IPS-18a (cell line): ENCODE data around the gene SLC15A3.
A peak's percentile ranks its signal among the peaks of the same experiment; 100 is the strongest.

Experiments used
- H3K27ac ChIP-seq: one replicate; pipeline ENCODE4 v1.5.1; 2013; ENCODE audit warnings: low read length
- H3K27me3 ChIP-seq: one replicate; pipeline ENCODE4 v1.6.1; 2013; ENCODE audit warnings: mild to moderate bottlenecking, low read length; ENCODE audit not compliant: control insufficient read depth, insufficient read depth
- H3K36me3 ChIP-seq: one replicate; pipeline ENCODE4 v1.6.1; 2013; ENCODE audit warnings: low read depth, low read length; ENCODE audit not compliant: control insufficient read depth
- H3K4me1 ChIP-seq: one replicate; pipeline ENCODE4 v1.6.1; 2013; ENCODE audit warnings: low read depth, low read length; ENCODE audit not compliant: control insufficient read depth
- H3K4me3 ChIP-seq: one replicate; pipeline ENCODE4 v1.5.1; 2013; ENCODE audit warnings: low read length
- H3K9ac ChIP-seq: one replicate; pipeline ENCODE4 v1.6.1; 2013; ENCODE audit warnings: mild to moderate bottlenecking, low read length, moderate library complexity
- H3K9me3 ChIP-seq: one replicate; pipeline ENCODE4 v1.6.1; 2013; ENCODE audit warnings: low read depth, low read length; ENCODE audit not compliant: control insufficient read depth

SLC15A3 gene

DNA sequence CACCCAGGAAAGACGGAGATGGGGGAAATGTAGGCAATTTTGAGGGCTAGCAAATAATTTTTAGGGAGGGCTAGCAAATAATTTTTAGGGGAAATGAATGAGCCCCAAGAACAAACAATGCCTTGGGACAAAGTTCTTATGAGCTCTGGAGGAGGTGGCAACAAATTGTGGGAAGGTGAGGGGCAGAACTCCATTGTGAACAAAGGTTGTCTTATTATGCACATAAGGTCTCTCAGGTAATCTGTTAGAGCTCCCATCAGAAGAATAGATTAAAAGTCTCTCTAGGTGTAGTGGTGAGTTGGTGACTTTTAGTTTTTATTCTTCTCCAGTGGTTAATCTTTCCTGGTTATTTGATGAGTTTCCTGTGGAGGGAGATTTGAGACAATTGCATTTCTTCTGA lies 43.2 kb downstream of the SLC15A3 start:
- H3K36me3 ChIP-seq, result no peaks in the 10 kb centered on the region
- no peak overlapping the region for H3K9ac ChIP-seq
- peaks cover 12% of the 10 kb centered on the region for H3K27me3 ChIP-seq
- no peak overlapping the region for H3K27ac ChIP-seq
- peaks cover 8% of the 10 kb centered on the region for H3K4me1 ChIP-seq
- H3K4me3 ChIP-seq, result no peak overlapping the region
- H3K9me3 ChIP-seq, result no peaks in the 10 kb centered on the region

DNA sequence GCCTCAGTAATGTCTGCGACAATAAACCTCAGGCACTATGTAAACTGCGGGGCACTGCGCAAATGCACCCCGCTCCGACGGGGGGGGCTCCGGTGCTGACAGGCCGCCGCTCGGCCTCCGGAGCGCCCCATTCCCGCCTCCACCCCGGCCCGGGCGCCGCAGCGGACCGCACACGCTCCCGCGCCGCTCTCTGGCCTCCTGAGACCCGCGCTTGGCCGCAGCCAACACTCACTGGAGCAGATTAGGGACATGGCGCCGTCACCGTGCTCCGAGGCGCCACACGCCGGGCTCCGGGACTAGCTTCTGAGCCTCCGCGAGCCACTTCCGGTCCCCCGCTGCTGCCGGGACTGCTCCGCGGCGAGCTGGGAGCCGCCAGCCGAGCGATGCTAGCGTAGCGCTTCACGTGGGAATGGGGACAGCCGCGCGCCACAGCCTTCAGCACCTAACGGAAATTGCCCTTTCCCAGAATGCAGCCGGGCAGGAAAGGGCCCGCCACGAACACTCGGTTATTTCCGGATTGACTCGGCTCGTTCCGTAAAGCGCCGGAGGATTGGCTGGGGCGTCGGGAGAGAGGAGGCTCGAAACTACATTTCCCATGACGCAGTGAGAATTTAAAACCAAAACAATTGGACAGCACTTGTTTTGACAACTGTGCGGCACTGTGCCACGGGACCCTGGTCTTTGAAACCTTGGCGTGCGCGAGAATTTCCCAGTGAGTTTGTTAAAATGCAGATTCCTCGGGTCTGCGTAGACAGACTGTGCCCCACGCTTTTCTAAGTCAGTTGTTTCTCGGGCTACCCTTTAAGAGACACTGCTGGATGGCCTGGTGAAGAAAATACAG lies 45.6 kb downstream of the SLC15A3 start, which contains the start of gene PRPF19:
Gene PRPF19 (minus strand): TSS at position 454 of the 841 bp plus-strand sequence. CDS start 203 bp downstream, at position 251.
- no peaks in the 10 kb centered on the region for H3K4me1 ChIP-seq
- H3K36me3 ChIP-seq, result peaks cover 23% of the 10 kb centered on the region
- peak within 1 kb of the TSS; percentile 95 for H3K9ac ChIP-seq
- peak within 1 kb of the TSS; percentile 96 for H3K4me3 ChIP-seq
- peak within 1 kb of the TSS; percentile 38 for H3K27ac ChIP-seq
- H3K27me3 ChIP-seq, result peaks cover 12% of the 10 kb centered on the region
- no peaks in the 10 kb centered on the region for H3K9me3 ChIP-seq

DNA sequence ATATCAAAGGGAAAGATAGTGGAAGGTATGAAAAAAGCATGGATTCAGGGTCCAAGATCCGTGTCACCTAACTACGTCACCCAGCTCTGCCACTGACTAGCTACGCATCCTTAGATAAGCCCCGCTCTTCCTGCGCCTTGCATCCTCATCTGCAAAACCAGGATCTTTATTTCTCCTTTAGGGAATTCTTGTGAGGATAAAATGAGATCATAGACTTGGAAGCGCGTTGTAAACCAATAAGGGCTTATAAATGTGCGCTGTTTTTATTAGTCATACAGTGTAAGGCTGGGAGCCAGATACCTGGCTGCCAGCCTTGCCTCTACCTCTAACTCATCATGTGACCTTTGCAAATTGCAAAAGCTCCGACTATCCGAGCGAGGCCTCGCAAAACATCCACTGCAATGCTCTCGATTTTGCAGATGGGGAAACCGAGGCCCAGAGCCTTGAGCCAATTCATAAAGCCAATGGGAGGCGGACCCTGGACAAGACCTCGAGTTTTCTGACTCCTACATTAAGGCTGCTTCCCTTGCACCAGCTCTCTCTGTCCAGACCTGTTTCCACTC lies 46.3 kb downstream of the SLC15A3 start:
- peak overlapping the region; percentile 96 for H3K4me3 ChIP-seq
- peaks cover 7% of the 10 kb centered on the region for H3K27me3 ChIP-seq
- H3K36me3 ChIP-seq, result peaks cover 28% of the 10 kb centered on the region
- peak overlapping the region; percentile 38 for H3K27ac ChIP-seq
- peak overlapping the region; percentile 95 for H3K9ac ChIP-seq
- H3K9me3 ChIP-seq, result no peaks in the 10 kb centered on the region
- H3K4me1 ChIP-seq, result no peaks in the 10 kb centered on the region

DNA sequence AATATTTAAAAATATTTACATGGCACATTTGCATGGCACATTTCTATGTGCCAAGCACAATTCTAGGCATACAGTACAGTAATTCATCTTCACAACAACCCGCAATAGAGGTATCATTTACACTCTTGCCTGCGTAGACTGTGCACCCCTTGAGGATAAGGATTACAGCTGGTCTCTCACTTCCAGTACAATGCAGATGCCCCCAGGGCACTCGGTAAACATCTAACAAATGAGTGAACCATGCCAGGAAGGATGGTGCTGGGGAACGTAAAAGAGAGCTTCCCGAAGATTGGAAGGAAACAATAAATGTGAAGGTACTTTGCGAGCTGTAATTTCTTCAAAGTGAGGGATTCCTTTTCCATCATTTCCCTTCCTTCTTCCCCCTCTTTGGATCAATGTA lies 46.9 kb downstream of the SLC15A3 start:
- H3K36me3 ChIP-seq, result peaks cover 33% of the 10 kb centered on the region
- peaks cover 2% of the 10 kb centered on the region for H3K27me3 ChIP-seq
- no peak overlapping the region for H3K27ac ChIP-seq
- no peaks in the 10 kb centered on the region for H3K9me3 ChIP-seq
- H3K4me3 ChIP-seq, result peak overlapping the region; percentile 96
- H3K4me1 ChIP-seq, result no peaks in the 10 kb centered on the region
- peak overlapping the region; percentile 95 for H3K9ac ChIP-seq

DNA sequence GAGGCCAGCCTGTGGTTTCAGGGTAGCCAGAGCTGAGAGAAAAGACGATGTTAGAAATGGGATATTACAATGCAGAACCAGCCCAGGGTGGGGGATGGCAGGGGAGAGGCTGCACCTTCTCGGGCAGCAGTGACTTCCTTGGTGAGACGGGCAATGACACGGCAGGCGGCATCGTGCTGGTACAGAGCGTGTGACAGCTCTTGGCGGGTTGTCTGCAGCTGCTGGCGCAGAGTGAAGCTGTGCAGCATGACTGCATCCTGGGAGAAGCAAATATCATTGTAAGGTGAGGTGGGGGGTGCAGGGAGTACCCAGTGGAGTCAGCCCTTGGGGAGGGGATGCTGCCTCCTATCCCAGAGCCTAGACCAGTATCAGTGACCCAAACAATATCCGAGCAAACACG lies 49.4 kb downstream of the SLC15A3 start:
- H3K4me1 ChIP-seq, result no peaks in the 10 kb centered on the region
- H3K9me3 ChIP-seq, result no peaks in the 10 kb centered on the region
- H3K27ac ChIP-seq, result no peak overlapping the region
- no peaks in the 10 kb centered on the region for H3K27me3 ChIP-seq
- H3K36me3 ChIP-seq, result peaks cover 55% of the 10 kb centered on the region
- H3K4me3 ChIP-seq, result no peak overlapping the region
- H3K9ac ChIP-seq, result no peak overlapping the region

DNA sequence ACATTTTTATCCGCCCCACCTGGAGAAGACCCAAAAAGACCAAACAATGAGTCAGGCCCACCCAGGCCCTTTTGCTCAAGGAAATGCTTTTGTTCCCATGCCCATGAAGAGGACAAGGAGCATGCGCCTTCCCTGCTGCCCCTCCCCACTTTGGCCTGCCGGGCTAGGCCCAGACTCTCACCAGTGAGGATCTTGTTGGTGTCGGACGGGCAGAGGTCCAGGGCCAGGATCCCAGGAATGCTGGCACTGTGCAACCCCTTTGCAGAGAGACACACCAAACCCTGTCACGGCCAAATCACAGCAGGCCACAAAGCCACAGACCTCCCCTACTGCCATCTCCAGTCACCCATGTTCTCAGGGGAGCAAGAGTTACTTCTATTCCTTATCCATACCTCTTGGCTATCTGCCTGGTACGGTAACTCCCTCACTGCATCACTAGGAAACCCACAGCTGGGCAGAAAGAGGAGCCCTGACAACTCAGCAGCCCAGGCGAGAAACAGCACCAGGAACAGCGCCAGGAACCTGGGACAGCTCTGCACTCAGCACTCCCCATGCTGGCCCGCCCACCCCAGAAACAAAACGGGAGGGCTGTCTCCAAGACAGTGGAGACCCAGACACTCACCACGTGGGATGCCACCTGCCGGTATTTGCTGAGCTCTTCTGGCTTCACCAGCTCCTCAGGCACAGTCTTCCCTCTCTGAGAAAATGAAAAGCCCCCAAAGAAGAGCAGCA lies 51.1 kb downstream of the SLC15A3 start:
- H3K9ac ChIP-seq, result no peak overlapping the region
- H3K36me3 ChIP-seq, result peaks cover 72% of the 10 kb centered on the region
- H3K9me3 ChIP-seq, result no peaks in the 10 kb centered on the region
- no peaks in the 10 kb centered on the region for H3K4me1 ChIP-seq
- H3K27me3 ChIP-seq, result no peaks in the 10 kb centered on the region
- no peak overlapping the region for H3K4me3 ChIP-seq
- no peak overlapping the region for H3K27ac ChIP-seq

DNA sequence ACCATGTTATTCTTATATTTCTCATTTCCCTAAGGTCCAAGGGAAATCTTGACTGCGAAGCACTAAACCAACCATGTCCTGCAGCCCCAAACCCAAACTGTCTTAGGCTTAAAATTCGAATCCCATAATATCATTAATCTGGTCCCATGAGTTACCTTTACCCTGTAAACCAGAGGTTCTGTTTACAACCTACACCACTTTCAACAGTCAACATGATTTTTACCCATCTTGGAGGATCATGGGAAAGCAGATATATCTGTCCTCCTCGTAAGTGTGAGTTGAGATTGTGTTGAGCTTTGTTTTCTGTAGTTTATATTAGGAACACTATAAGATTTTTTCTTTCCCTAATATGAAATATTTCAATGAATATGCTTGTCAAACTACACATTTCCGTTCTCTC lies 52.0 kb downstream of the SLC15A3 start:
- Histone ChIP-seq H3K36me3 (peaks cover 81% of the 10 kb centered on the region), H3K9me3 (no peaks in the 10 kb centered on the region), H3K4me1 (no peaks in the 10 kb centered on the region), H3K27me3 (no peaks in the 10 kb centered on the region), H3K9ac (no peak overlapping the region), H3K27ac (no peak overlapping the region), H3K4me3 (no peak overlapping the region)

DNA sequence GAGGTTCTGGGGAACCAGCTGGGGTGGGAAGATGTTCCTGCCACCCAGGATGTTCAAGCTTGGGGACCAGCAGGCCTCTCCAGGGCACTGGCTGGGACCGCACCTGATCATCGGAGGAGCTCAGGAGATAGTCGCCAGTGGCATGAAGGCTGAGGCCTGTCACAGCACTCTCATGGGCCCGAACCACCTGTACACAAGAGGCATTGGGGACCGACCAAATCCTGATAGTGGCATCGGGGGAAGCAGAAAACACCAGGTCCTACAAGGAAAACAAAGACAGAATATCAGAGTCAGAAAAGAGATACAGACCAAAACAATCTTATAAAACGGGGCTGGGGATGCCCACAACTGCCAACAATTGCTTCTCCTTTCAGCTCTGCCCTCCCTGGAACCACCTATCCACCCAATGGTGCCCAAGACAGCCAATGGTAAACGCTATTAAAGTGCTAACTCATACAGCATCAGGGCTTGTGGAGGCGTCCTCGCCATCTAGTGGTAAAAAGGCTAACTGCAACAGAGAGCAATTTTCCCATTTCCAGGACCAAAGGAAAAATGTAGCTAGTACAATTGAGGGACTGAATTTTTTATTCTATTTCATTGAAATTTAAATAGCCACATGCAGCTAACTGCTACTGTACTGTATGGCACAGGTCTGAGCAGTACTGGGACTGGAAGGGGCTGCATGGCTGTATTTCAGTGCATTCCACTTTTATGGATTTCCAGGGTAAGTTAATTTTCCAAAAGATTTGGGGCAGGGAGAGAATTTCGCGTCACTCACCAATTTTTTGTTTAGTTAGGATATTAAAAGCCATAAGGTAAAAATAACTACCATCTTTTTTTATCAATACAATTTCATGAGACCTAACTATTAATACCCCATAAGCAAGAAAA lies 52.7 kb downstream of the SLC15A3 start:
- H3K36me3 ChIP-seq, result peaks cover 87% of the 10 kb centered on the region

DNA sequence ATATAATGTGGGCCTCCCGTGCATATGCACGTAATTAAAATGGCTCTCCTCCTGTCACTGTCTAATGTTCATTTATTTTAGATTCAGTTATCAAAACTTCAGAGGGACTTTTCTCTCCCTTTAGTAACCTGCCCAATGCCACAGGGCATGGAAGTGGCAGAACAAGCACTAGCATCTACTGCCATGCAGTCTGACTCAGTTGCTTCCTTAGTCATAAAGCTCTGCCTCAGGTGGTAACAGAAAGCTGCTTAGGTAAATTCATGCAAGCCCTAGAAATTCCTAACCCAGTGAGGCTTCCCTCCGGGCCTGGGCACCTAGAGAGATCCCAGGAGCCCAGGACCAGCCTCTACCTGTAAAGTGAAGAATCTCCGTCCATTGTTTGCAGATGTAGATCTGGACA lies 54.5 kb downstream of the SLC15A3 start:
- no peaks in the 10 kb centered on the region for H3K4me1 ChIP-seq
- H3K9me3 ChIP-seq, result no peaks in the 10 kb centered on the region
- H3K4me3 ChIP-seq, result no peak overlapping the region
- H3K27ac ChIP-seq, result no peak overlapping the region
- H3K27me3 ChIP-seq, result no peaks in the 10 kb centered on the region
- H3K36me3 ChIP-seq, result peaks cover 91% of the 10 kb centered on the region
- H3K9ac ChIP-seq, result no peak overlapping the region

More for the DNA sequence above, 52.7 kb downstream of the SLC15A3 start:
- Histone ChIP-seq H3K9me3 (no peaks in the 10 kb centered on the region), H3K27me3 (no peaks in the 10 kb centered on the region), H3K27ac (peak overlapping the region; percentile 70), H3K4me1 (no peaks in the 10 kb centered on the region), H3K4me3 (no peak overlapping the region), H3K9ac (no peak overlapping the region)

DNA sequence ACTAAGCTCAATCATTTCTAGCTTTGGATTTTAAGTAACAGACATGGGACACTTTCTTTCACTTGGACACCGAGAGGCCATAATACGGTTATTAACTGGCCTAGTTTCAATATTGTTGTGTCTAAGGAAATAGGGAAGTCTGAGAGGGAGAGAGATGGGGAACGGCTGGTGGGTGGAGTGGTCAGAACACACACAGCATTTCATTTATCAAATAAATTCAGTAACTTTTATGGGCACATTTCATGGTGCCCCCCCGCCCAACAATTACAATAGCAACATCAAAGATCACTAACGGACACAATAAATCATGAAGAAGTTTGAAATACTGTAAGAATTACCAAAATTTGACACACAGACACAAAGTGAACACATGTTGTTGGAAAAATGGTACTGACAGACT lies 56.3 kb downstream of the SLC15A3 start:
- H3K4me3 ChIP-seq, result no peak overlapping the region
- no peaks in the 10 kb centered on the region for H3K27me3 ChIP-seq
- H3K9ac ChIP-seq, result no peak overlapping the region
- H3K9me3 ChIP-seq, result no peaks in the 10 kb centered on the region
- peaks cover 88% of the 10 kb centered on the region for H3K36me3 ChIP-seq
- no peak overlapping the region for H3K27ac ChIP-seq
- H3K4me1 ChIP-seq, result no peaks in the 10 kb centered on the region
